ENCODE data around the gene NTM.

The NTM gene

GRCh38 chr11:132028380-132029240, 658.2 kb downstream of the NTM start:
- peak; percentile 38 for TF ChIP-seq CTCF (IDR thresholded peaks at IDR 0.05; ENCODE audit: insufficient read depth, missing control alignments)
- no peak for DNase-seq (ENCODE audit: insufficient read length, low spot score)
- FAIRE-seq, result no peak

- no peak for TF ChIP-seq CTCF (IDR thresholded peaks at IDR 0.05; ENCODE audit: insufficient read depth, missing control alignments)
- FAIRE-seq, result no peak
- DNase-seq (ENCODE audit: insufficient read length, low spot score), result no peak
Observed at GRCh38 chr11:132030896-132031295, 660.5 kb downstream of the NTM start.

GRCh38 chr11:132032555-132032954, 662.1 kb downstream of the NTM start:
- TF ChIP-seq CTCF (IDR thresholded peaks at IDR 0.05; ENCODE audit: insufficient read depth, missing control alignments), result no peak
- DNase-seq (ENCODE audit: insufficient read length, low spot score), result no peak
- FAIRE-seq, result no peak

- DNase-seq (ENCODE audit: insufficient read length, low spot score) (no peak), FAIRE-seq (no peak)
- TF ChIP-seq CTCF (IDR thresholded peaks at IDR 0.05; ENCODE audit: insufficient read depth, missing control alignments), result no peak
Observed at GRCh38 chr11:132033051-132033450, 662.6 kb downstream of the NTM start.

- DNase-seq (ENCODE audit: insufficient read length, low spot score) (no peak), FAIRE-seq (no peak)
- TF ChIP-seq CTCF (IDR thresholded peaks at IDR 0.05; ENCODE audit: insufficient read depth, missing control alignments), result no peak
Observed at GRCh38 chr11:132035228-132035627, 664.8 kb downstream of the NTM start.

- no peak for DNase-seq (ENCODE audit: insufficient read length, low spot score)
- no peak for FAIRE-seq
- TF ChIP-seq CTCF (IDR thresholded peaks at IDR 0.05; ENCODE audit: insufficient read depth, missing control alignments), result no peak
Observed at GRCh38 chr11:132035766-132036165, 665.4 kb downstream of the NTM start.

GRCh38 chr11:132036220-132036619, 665.8 kb downstream of the NTM start:
- DNase-seq (ENCODE audit: insufficient read length, low spot score) (no peak), FAIRE-seq (no peak)
- TF ChIP-seq CTCF (IDR thresholded peaks at IDR 0.05; ENCODE audit: insufficient read depth, missing control alignments), result no peak
